ENCODE measurements around the gene DCTPP1. TPM values are rescaled to one million over a fixed set of nuclear protein-coding genes. Genes with fewer than 3 reads are reported as not detected.
A peak's percentile ranks its signal among the peaks of the same experiment; 100 is the strongest.
"Not testable (repeated sequence)": the region's sequence is repeated elsewhere in the genome, so short reads cannot be mapped to it uniquely, and the experiment has no call there.

The DCTPP1 gene
- 47.1 and 71.1 TPM in 2 replicates for total RNA-seq (2014; rRNA removed; shearing (Covaris generic))
- 48.3 and 55.6 TPM in 2 replicates for polyA plus RNA-seq (2015; cell fraction: cytosol; rRNA removed)
- 20.1 and 20.8 TPM in 2 replicates for polyA plus RNA-seq (2015; cell fraction: nucleus; rRNA removed)

GRCh38 chr16:30429678-30430427, at the start of gene DCTPP1:
Gene DCTPP1 (minus strand): TSS chr16:30430030. CDS start chr16:30429980, 50 bp downstream.
- DNase-seq (ENCODE audit: low read depth) = peak; percentile 98

- DNase-seq (ENCODE audit: low read depth) = no peak
Measured at GRCh38 chr16:30478766-30479478, 49.1 kb upstream of the DCTPP1 start.

- DNase-seq (ENCODE audit: low read depth) = not testable (repeated sequence)
Measured at GRCh38 chr16:30477773-30478172, 47.9 kb upstream of the DCTPP1 start.

GRCh38 chr16:30476991-30477390, 47.2 kb upstream of the DCTPP1 start:
- DNase-seq (ENCODE audit: low read depth) = no peak

- DNase-seq (ENCODE audit: low read depth) = no peak
Measured at GRCh38 chr16:30474684-30475083, 44.9 kb upstream of the DCTPP1 start.

- DNase-seq (ENCODE audit: low read depth) = no peak
Measured at GRCh38 chr16:30474074-30474452, 44.2 kb upstream of the DCTPP1 start.

GRCh38 chr16:30473231-30474073, 43.6 kb upstream of the DCTPP1 start:
- DNase-seq (ENCODE audit: low read depth) = no peak

- DNase-seq (ENCODE audit: low read depth) = no peak
Measured at GRCh38 chr16:30472328-30472942, 42.6 kb upstream of the DCTPP1 start, which contains the start of gene ITGAL. Gene ITGAL (plus strand): TSS chr16:30472742. CDS start chr16:30472838, 96 bp downstream.

- no peak for DNase-seq (ENCODE audit: low read depth)
Measured at GRCh38 chr16:30470632-30470995, 40.8 kb upstream of the DCTPP1 start.

GRCh38 chr16:30470170-30470512, 40.3 kb upstream of the DCTPP1 start:
- DNase-seq (ENCODE audit: low read depth) = no peak

GRCh38 chr16:30464078-30464477, 34.2 kb upstream of the DCTPP1 start:
- no peak for DNase-seq (ENCODE audit: low read depth)

- DNase-seq (ENCODE audit: low read depth) = not testable (repeated sequence)
Measured at GRCh38 chr16:30461426-30461825, 31.6 kb upstream of the DCTPP1 start.

GRCh38 chr16:30459456-30459855, 29.6 kb upstream of the DCTPP1 start:
- no peak for DNase-seq (ENCODE audit: low read depth)

GRCh38 chr16:30458561-30459394, 28.9 kb upstream of the DCTPP1 start:
- no peak for DNase-seq (ENCODE audit: low read depth)

- DNase-seq (ENCODE audit: low read depth) = no peak
Measured at GRCh38 chr16:30457743-30458560, 28.1 kb upstream of the DCTPP1 start.

GRCh38 chr16:30457256-30457655, 27.4 kb upstream of the DCTPP1 start:
- no peak for DNase-seq (ENCODE audit: low read depth)

- no peak for DNase-seq (ENCODE audit: low read depth)
Measured at GRCh38 chr16:30456302-30456701, 26.5 kb upstream of the DCTPP1 start.

GRCh38 chr16:30452709-30453580, 23.1 kb upstream of the DCTPP1 start:
- not testable (repeated sequence) for DNase-seq (ENCODE audit: low read depth)

- DNase-seq (ENCODE audit: low read depth) = no peak
Measured at GRCh38 chr16:30449116-30449435, 19.2 kb upstream of the DCTPP1 start.

Data from HT1080 (cell line).